ENCODE measurements around the gene KRTAP4-7.
"Not testable (repeated sequence)": the region's sequence is repeated elsewhere in the genome, so short reads cannot be mapped to it uniquely, and the experiment has no call there.

KRTAP4-7 gene

DNA sequence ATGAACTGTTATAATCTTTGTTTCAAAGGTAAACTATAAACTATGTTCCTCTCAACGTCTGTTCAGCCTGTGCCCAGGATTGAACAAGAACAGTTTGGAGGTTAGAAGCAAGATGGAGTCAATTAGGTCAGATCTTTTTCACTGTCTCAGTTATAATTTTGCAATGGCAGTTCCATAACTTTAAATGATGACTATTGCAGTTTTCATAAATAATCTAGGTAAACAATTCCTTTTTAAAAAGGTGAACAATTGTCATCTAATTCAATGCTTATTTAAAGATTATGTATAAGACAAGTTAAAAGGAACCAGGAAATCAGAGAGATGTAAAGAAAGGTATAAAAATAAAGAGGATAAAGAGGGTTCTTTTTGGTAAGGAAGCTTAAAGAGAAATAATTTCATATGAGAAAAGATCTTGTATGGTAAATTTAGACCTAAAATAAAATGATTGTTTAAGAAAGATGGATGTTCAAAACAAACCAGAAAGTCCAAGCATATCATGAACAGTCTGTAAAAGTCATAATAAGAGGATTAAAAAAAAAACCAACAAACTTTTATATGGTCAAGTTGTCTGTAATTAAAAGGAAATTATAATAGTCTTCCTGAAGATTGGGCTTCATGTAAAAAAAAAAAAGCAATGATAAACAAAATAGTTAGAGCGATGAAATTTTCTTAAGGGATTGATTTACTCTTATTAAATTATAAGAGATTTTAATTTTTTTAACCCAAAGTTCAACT lies 27.4 kb downstream of the KRTAP4-7 start:
- Histone ChIP-seq H2AFZ (ENCODE audit: low read depth, low read length) (no peak overlapping the region), H4K8ac (ENCODE audit: low read length) (no peak overlapping the region), H3K23ac (ENCODE audit: low read length in 2 of 2) (no peak overlapping the region), H2BK12ac (ENCODE audit: low read length in 2 of 2) (no peak overlapping the region), H2AK5ac (ENCODE audit: low read length, severe bottlenecking) (no peak overlapping the region), H3K4me1 (ENCODE audit: control insufficient read depth, insufficient read depth, low read depth, low read length) (no peaks in the 10 kb centered on the region), H3K4me3 (ENCODE audit: insufficient read depth in 1 of 2, low read depth in 1 of 2, low read length in 2 of 2) (peak overlapping the region in 1 of 2 experiments; percentile 59), H2BK5ac (ENCODE audit: low read depth, low read length, poor library complexity, severe bottlenecking) (no peak overlapping the region), H2BK120ac (ENCODE audit: low read depth, low read length) (no peak overlapping the region), H3K36me3 (ENCODE audit: control insufficient read depth in 1 of 2, insufficient read depth in 2 of 2, low read depth in 1 of 2, low read length in 2 of 2) (no peaks in the 10 kb centered on the region), H3K9me3 (ENCODE audit: control insufficient read depth, low read length) (peaks cover 4% of the 10 kb centered on the region), H3K79me1 (replicated peaks; ENCODE audit: low read length, poor library complexity, severe bottlenecking) (no peaks in the 10 kb centered on the region), H3K4ac (ENCODE audit: low read depth in 1 of 2, low read length in 2 of 2) (no peak overlapping the region), H3K9ac (ENCODE audit: low read length) (no peak overlapping the region), H3K4me2 (ENCODE audit: low read length, poor library complexity, severe bottlenecking) (no peak overlapping the region), H3K27me3 (ENCODE audit: control insufficient read depth in 1 of 2, insufficient read depth in 1 of 2, low read length in 2 of 2) (no peaks in the 10 kb centered on the region), H3K18ac (ENCODE audit: low read depth in 1 of 2, low read length in 2 of 2) (no peak overlapping the region), H3K14ac (ENCODE audit: low read length in 2 of 2) (no peak overlapping the region), H2BK15ac (ENCODE audit: low read depth, poor library complexity, severe bottlenecking) (no peak overlapping the region), H3K27ac (ENCODE audit: low read length, poor library complexity, severe bottlenecking) (no peak overlapping the region), H4K91ac (ENCODE audit: low read length) (no peak overlapping the region)
- no peak for DNase-seq
- 67% methylated on average over 1 of the region's 2 CpGs for WGBS

DNA sequence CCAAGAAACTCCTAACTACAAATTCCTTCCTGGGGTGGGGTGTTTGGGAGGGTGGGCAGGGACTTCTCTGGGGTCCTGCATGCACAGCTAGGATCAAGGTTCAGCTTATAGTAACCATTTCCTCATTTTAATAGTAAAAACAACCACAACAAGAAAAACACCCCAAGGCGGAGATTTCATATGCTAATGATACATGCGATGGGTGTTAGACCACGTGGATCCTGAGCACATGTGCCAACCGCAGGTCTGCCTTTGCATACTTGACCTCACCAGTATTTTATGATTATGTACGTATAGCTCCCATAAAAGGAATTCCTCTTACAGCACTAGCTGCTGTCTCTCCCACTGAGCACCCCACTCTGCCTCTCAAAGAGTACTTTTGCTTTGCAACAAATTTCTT lies 32.3 kb downstream of the KRTAP4-7 start:
- Histone ChIP-seq H2BK5ac (ENCODE audit: low read depth, low read length, poor library complexity, severe bottlenecking) (no peak overlapping the region), H3K36me3 (ENCODE audit: control insufficient read depth in 1 of 2, insufficient read depth in 2 of 2, low read depth in 1 of 2, low read length in 2 of 2) (no peaks in the 10 kb centered on the region), H3K4ac (ENCODE audit: low read depth in 1 of 2, low read length in 2 of 2) (no peak overlapping the region), H3K27me3 (ENCODE audit: control insufficient read depth in 1 of 2, insufficient read depth in 1 of 2, low read length in 2 of 2) (no peaks in the 10 kb centered on the region), H3K9me3 (ENCODE audit: control insufficient read depth, low read length) (peaks cover 4% of the 10 kb centered on the region), H3K9ac (ENCODE audit: low read length) (no peak overlapping the region), H2BK120ac (ENCODE audit: low read depth, low read length) (no peak overlapping the region), H3K4me1 (ENCODE audit: control insufficient read depth, insufficient read depth, low read depth, low read length) (peaks cover 5% of the 10 kb centered on the region), H4K91ac (ENCODE audit: low read length) (no peak overlapping the region), H2BK15ac (ENCODE audit: low read depth, poor library complexity, severe bottlenecking) (no peak overlapping the region), H2AFZ (ENCODE audit: low read depth, low read length) (no peak overlapping the region), H3K4me2 (ENCODE audit: low read length, poor library complexity, severe bottlenecking) (no peak overlapping the region), H3K18ac (ENCODE audit: low read depth in 1 of 2, low read length in 2 of 2) (no peak overlapping the region), H3K27ac (ENCODE audit: low read length, poor library complexity, severe bottlenecking) (no peak overlapping the region), H3K23ac (ENCODE audit: low read length in 2 of 2) (no peak overlapping the region), H4K8ac (ENCODE audit: low read length) (no peak overlapping the region), H3K4me3 (ENCODE audit: insufficient read depth in 1 of 2, low read depth in 1 of 2, low read length in 2 of 2) (no peak overlapping the region), H2BK12ac (ENCODE audit: low read length in 2 of 2) (no peak overlapping the region), H2AK5ac (ENCODE audit: low read length, severe bottlenecking) (no peak overlapping the region), H3K79me1 (replicated peaks; ENCODE audit: low read length, poor library complexity, severe bottlenecking) (no peaks in the 10 kb centered on the region), H3K14ac (ENCODE audit: low read length in 2 of 2) (no peak overlapping the region)
- 87% methylated on average over 5 of the region's 5 CpGs for WGBS
- DNase-seq = no peak

DNA sequence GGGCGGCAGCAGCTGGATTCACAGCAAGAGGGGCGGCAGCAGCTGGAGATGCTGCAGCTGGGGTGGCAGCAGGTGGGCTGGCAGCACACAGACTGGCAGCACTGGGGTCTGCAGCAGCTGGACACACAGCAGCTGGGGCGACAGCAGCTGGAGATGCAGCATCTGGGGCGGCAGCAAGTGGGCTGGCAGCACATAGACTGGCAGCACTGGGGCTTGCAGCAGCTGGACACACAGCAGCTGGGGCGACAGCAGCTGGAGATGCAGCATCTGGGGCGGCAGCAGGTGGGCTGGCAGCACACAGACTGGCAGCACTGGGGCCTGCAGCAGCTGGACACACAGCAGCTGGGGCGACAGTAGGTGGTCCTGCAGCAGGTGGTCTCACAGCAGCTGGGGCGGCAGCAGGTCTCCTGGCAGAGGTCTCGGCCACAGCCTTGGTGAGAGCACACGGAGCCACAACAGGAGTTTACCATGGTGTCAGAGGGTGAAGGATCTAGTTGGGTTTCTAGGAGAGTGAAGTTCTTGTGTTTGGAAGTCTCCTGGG lies 34.0 kb downstream of the KRTAP4-7 start, which contains the start of gene KRTAP4-11:
Gene KRTAP4-11, minus strand, starts transcription at position 528 of the 541 bp plus-strand sequence. Its CDS starts 58 bp downstream, at position 470.
- H4K91ac ChIP-seq (ENCODE audit: low read length) = not testable (repeated sequence)

DNA sequence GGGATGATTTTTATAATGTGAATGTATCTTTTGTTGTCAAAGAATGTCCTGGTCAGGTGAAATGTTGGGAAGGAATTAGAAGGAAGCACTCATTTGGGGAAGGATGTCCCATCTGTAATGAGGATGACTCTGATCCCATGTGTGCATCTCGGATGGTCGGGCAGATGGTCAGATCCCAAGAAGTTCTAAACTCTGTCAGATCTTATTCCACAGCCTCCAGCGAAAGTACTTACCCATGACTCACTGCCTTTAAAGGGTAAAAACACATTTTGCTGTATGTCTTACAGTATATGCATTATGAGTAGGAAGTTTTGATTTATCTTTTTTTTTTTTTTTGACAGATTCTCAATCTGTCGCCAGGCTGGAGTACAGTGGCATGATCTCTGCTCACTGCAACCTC lies 34.8 kb downstream of the KRTAP4-7 start:
- no peaks in the 10 kb centered on the region for H3K79me1 ChIP-seq (replicated peaks; ENCODE audit: low read length, poor library complexity, severe bottlenecking)
- H2AFZ ChIP-seq (ENCODE audit: low read depth, low read length) = no peak overlapping the region
- H3K27me3 ChIP-seq (ENCODE audit: control insufficient read depth in 1 of 2, insufficient read depth in 1 of 2, low read length in 2 of 2) = no peaks in the 10 kb centered on the region
- H3K4me1 ChIP-seq (ENCODE audit: control insufficient read depth, insufficient read depth, low read depth, low read length) = peaks cover 7% of the 10 kb centered on the region
- no peak overlapping the region for H3K4me3 ChIP-seq (ENCODE audit: insufficient read depth in 1 of 2, low read depth in 1 of 2, low read length in 2 of 2)
- no peak overlapping the region for H3K4ac ChIP-seq (ENCODE audit: low read depth in 1 of 2, low read length in 2 of 2)
- H2BK120ac ChIP-seq (ENCODE audit: low read depth, low read length) = no peak overlapping the region
- H3K14ac ChIP-seq (ENCODE audit: low read length in 2 of 2) = no peak overlapping the region
- H3K36me3 ChIP-seq (ENCODE audit: control insufficient read depth in 1 of 2, insufficient read depth in 2 of 2, low read depth in 1 of 2, low read length in 2 of 2) = no peaks in the 10 kb centered on the region
- H3K9me3 ChIP-seq (ENCODE audit: control insufficient read depth, low read length) = no peaks in the 10 kb centered on the region
- no peak overlapping the region for H2BK15ac ChIP-seq (ENCODE audit: low read depth, poor library complexity, severe bottlenecking)
- no peak overlapping the region for H4K91ac ChIP-seq (ENCODE audit: low read length)
- no peak overlapping the region for H4K8ac ChIP-seq (ENCODE audit: low read length)
- H2BK12ac ChIP-seq (ENCODE audit: low read length in 2 of 2) = no peak overlapping the region
- H3K9ac ChIP-seq (ENCODE audit: low read length) = no peak overlapping the region
- H3K4me2 ChIP-seq (ENCODE audit: low read length, poor library complexity, severe bottlenecking) = no peak overlapping the region
- no peak overlapping the region for H2BK5ac ChIP-seq (ENCODE audit: low read depth, low read length, poor library complexity, severe bottlenecking)
- no peak overlapping the region for H2AK5ac ChIP-seq (ENCODE audit: low read length, severe bottlenecking)
- no peak for DNase-seq
- H3K18ac ChIP-seq (ENCODE audit: low read depth in 1 of 2, low read length in 2 of 2) = no peak overlapping the region
- no peak overlapping the region for H3K27ac ChIP-seq (ENCODE audit: low read length, poor library complexity, severe bottlenecking)
- no peak overlapping the region for H3K23ac ChIP-seq (ENCODE audit: low read length in 2 of 2)
- 71% methylated on average over 3 of the region's 4 CpGs for WGBS

More for the DNA sequence above, 34.0 kb downstream of the KRTAP4-7 start, which contains the start of gene KRTAP4-11:
- H3K4me3 ChIP-seq (ENCODE audit: insufficient read depth in 1 of 2, low read depth in 1 of 2, low read length in 2 of 2); H2BK120ac ChIP-seq (ENCODE audit: low read depth, low read length); H4K8ac ChIP-seq (ENCODE audit: low read length); H2BK5ac ChIP-seq (ENCODE audit: low read depth, low read length, poor library complexity, severe bottlenecking); H3K18ac ChIP-seq (ENCODE audit: low read depth in 1 of 2, low read length in 2 of 2); H2AFZ ChIP-seq (ENCODE audit: low read depth, low read length); H3K23ac ChIP-seq (ENCODE audit: low read length in 2 of 2); H2BK15ac ChIP-seq (ENCODE audit: low read depth, poor library complexity, severe bottlenecking); H3K27ac ChIP-seq (ENCODE audit: low read length, poor library complexity, severe bottlenecking); H3K4ac ChIP-seq (ENCODE audit: low read depth in 1 of 2, low read length in 2 of 2); H2BK12ac ChIP-seq (ENCODE audit: low read length in 2 of 2); H3K27me3 ChIP-seq (ENCODE audit: control insufficient read depth in 1 of 2, insufficient read depth in 1 of 2, low read length in 2 of 2); H3K9me3 ChIP-seq (ENCODE audit: control insufficient read depth, low read length); H3K4me1 ChIP-seq (ENCODE audit: control insufficient read depth, insufficient read depth, low read depth, low read length); H3K14ac ChIP-seq (ENCODE audit: low read length in 2 of 2); H3K4me2 ChIP-seq (ENCODE audit: low read length, poor library complexity, severe bottlenecking); H3K36me3 ChIP-seq (ENCODE audit: control insufficient read depth in 1 of 2, insufficient read depth in 2 of 2, low read depth in 1 of 2, low read length in 2 of 2); H3K79me1 ChIP-seq (replicated peaks; ENCODE audit: low read length, poor library complexity, severe bottlenecking); DNase-seq; H3K9ac ChIP-seq (ENCODE audit: low read length): not testable (repeated sequence)
- WGBS = 82% methylated on average over 9 of the region's 10 CpGs
- peak within 1 kb of the TSS; percentile 69 for H2AK5ac ChIP-seq (ENCODE audit: low read length, severe bottlenecking)

Data from mesenchymal stem cell (in vitro differentiated cells and primary cell).